ENCODE data around the gene G6PC1.
"Not testable (repeated sequence)": the region's sequence is repeated elsewhere in the genome, so short reads cannot be mapped to it uniquely, and the experiment has no call there.

Gene G6PC1

GRCh38 chr17:42901535-42902229 is 1.1 kb downstream of the G6PC1 start:
- DNase-seq (no peak), ATAC-seq (no peak)

DNA sequence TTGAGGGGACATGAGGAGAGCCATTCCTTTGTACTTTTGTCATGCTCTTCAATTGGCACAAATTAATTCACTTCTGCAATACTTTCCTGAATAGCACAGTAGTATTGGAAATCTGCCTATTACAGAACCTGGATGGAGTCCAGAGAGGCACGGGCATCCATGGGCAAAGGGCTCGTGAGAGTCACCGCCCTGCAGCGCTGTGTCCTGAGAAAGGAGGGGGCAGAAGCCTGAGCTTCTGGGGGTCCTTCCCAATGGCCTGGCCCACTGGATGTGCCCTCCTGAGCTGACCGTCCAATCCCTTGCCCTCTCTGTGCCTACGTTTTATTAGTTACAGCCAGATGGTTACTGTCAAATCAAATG is 3.5 kb downstream of the G6PC1 start:
- ATAC-seq, result no peak
- DNase-seq, result no peak

DNA sequence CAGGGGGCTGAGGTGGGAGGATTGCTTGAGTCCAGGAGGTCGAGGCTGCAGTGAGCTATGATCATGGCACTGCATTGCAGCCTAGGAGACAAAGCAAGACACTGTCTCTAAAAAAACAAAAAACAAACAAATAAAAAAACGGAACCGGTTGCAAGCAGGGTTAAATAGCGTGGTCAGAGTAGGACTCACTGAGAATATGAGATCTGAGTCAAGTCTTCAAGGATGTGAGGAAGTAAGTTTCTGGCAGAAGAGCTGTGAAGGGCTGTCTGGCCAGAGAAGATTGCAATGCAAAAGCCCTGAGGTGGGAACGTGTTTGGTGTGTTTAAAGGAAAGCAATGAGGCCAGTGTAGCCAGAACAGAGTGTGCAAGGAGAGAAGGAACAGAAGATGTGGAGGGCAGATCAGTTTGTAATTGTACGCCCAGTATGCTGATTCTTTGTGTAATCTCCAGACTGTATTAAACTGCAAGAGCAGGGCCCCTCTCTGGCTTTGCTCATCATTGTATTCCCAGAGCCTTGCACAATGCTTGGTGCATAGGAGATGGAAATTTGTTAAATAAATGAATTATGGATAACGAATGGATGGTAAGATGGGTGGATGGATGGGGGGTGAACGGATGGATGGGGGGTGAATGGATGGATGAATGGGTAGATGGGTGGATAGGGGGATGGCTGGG is 6.3 kb downstream of the G6PC1 start:
- no peak for DNase-seq
- ATAC-seq, result no peak

DNA sequence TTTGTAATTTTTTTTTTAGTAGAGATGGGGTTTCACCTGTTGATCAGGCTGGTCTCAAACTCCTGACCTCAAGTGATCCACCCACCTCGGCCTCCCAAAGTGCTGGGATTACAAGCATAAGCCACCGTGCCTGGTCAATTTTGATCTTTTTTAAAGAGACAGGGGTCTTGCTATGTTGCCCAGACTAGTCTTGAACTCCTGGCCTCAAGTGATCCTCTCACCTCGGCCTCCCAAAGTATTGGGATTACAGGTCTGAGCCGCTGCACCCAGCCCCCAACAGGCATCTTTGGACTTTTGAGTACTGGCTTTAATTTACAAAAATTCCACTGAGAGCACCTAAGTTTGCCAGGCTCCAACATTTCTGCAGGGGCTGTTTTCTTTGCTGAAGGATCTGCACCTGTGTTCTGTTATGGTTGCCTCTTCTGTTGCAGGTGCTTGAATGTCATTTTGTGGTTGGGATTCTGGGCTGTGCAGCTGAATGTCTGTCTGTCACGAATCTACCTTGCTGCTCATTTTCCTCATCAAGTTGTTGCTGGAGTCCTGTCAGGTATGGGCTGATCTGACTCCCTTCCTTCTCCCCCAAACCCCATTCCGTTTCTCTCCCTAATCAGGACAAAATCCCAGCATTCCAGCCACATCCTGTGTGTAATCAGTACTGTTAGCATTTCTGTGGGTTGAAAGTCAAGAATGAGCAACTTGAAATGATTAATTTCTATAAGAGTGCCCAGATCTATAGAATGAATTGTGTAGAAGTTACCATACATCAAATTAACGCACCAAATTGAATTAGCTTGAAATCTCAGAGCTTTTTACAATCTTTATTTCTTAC is 8.5 kb downstream of the G6PC1 start:
- no peak for DNase-seq

GRCh38 chr17:42913522-42913921 is 12.9 kb downstream of the G6PC1 start:
- DNase-seq (no peak), ATAC-seq (no peak)

More for the DNA sequence above, 8.5 kb downstream of the G6PC1 start:
- ATAC-seq, result no peak

DNA sequence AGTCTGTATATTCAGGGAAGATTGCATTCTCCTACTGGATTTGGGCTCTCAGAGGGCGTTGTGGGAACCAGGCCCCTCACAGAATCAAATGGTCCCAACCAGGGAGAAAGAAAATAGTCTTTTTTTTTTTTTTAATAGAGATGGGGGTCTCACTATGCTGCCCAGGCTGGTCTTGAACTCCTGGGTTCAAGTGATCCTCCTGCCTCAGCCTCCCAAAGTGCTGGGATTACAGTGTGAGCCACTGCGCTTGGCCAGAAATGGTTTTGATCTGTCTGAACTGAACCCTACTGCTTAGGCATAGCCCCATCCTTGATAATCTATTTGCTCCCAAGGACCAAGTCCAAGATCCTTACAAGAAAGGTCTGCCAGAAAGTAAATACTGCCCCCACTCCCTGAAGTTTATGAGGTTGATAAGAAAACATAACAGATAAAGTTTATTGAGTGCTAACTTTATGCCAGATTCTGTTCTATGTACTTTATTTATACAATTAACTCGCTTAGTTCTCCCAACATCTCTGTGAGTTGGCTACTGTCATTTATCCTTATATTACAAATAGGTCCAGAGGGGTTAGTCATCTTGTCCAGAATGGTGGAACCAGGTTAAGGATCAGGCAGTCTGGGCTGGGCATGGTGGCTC is 13.5 kb downstream of the G6PC1 start:
- ATAC-seq (no peak), DNase-seq (no peak)

GRCh38 chr17:42915288-42915687 is 14.7 kb downstream of the G6PC1 start:
- DNase-seq, ATAC-seq: not testable (repeated sequence)

- DNase-seq, result not testable (repeated sequence)
These were observed 16.0 kb downstream of the G6PC1 start for GRCh38 chr17:42916388-42917235.

DNA sequence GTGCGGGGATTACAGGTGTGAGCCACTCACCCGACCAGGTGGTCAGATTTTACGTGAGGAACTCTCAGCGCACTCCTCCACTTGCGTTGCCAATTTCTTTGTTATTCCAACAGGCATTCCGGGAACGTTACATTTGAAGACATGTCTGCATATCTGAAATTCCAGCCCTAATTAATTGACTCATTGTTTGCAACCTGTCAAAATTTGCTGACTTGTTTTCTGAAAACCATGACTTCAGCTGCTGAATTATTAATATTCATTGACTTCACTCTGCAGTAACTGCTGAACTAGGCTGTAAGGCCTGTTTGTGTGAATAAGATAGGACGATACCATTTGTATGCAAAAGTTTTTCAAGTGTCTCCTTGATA is 16.6 kb downstream of the G6PC1 start:
- ATAC-seq (no peak), DNase-seq (no peak)

More at GRCh38 chr17:42916388-42917235, 16.0 kb downstream of the G6PC1 start:
- not testable (repeated sequence) for ATAC-seq

GRCh38 chr17:42918902-42919521 is 18.4 kb downstream of the G6PC1 start:
- DNase-seq (no peak), ATAC-seq (no peak)

GRCh38 chr17:42919522-42920077 is 19.0 kb downstream of the G6PC1 start:
- DNase-seq, ATAC-seq: not testable (repeated sequence)

- no peak for ATAC-seq
- no peak for DNase-seq
These were observed 19.7 kb downstream of the G6PC1 start for GRCh38 chr17:42920106-42920900.

GRCh38 chr17:42920922-42921321 is 20.3 kb downstream of the G6PC1 start:
- ATAC-seq (no peak), DNase-seq (no peak)

DNA sequence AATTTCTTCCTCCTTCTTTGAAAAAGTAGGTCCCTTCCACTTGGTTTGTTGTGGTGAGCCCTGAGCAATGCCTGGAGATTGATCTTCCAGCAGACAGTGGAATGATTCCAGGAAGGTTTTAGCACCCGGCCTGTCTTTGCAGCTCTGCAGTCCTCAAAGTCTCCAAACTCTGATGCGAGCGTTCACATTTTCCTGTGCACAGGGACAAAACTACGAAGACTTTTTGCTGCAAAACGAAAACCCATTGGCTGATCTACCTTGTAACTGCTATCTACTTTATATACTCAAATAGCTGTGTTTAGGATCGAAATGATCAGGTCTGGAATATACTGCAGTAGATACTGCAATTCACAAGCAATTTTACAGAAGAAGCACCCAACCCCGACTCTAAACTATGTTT is 21.7 kb downstream of the G6PC1 start:
- ATAC-seq (no peak), DNase-seq (no peak)

DNA sequence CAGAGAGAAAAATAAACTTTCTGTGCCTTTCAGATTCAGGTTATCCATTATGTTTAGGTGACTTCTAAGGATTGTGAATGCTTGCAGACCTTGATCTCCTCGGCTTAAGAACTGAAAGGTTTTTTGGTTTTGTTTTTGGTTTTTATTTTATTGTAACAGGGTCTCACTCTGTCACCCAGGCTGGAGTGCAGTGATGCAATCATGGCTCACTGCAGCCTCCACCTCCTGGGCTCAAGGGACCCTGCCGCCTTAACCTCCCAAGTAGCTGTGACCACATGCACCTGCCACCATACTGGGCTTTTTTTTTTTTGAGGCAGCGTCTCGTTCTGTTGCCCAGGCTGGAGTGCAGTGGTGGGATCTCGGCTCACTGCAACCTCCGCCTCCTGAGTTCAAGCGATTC is 22.9 kb downstream of the G6PC1 start:
- not testable (repeated sequence) for DNase-seq, ATAC-seq

- ATAC-seq (no peak), DNase-seq (no peak)
These were observed 24.3 kb downstream of the G6PC1 start for GRCh38 chr17:42924891-42925290.

- DNase-seq, result peak; percentile 37
- peak; percentile 85 for ATAC-seq
These were observed 28.3 kb downstream of the G6PC1 start for GRCh38 chr17:42928714-42929496.

DNA sequence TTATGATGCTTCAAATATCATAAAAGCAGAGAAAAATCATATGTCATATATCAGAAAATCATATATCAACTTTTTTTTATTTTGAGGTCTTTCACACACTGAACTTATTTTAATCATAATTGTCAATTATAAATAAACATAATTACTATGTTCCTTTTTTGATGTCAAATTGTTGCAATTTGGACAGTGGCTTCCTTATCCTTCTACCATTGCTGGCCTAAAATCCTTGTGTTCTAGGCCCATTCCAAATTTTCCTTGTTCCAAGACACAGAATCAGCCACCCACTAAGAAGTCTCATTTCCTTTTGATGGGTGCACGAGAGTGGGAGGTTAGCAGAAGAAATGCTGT is 28.9 kb downstream of the G6PC1 start:
- ATAC-seq (no peak), DNase-seq (no peak)
